Sigmoid colon (tissue), 4 donors: ENCODE measurements around the gene MRGPRD.

Experiments used
- CTCF ChIP-seq, 4 experiments: fragments of 450-650 bp in 3 of 4; fragments of 200-600 bp in 1 of 4; IDR thresholded peaks; one replicate each; pipeline ENCODE4 v1.5.1; 2016 to 2019; ENCODE audit warnings: antibody characterized with exemption in 4 of 4, mild to moderate bottlenecking in 3 of 4, moderate library complexity in 2 of 4
- EP300 ChIP-seq, 4 donors: sonication (generic); formaldehyde crosslinking; IDR thresholded peaks; one replicate each; pipeline ENCODE4 v1.6.1; 2017; ENCODE audit warnings: antibody characterized with exemption in 4 of 4
- POLR2A ChIP-seq, 2 donors: fragments of 450-650 bp; IDR thresholded peaks; one replicate each; pipeline ENCODE4 v1.6.1; 2016; ENCODE audit warnings: antibody characterized with exemption in 2 of 2, mild to moderate bottlenecking in 2 of 2, moderate library complexity in 2 of 2
- POLR2AphosphoS5 ChIP-seq, 4 donors: sonication (generic); formaldehyde crosslinking; IDR thresholded peaks; one replicate each; pipeline ENCODE4 v1.6.1; 2017; ENCODE audit warnings: antibody characterized with exemption in 4 of 4

- TF ChIP-seq POLR2AphosphoS5 (IDR thresholded peaks at IDR 0.05) (no peak), CTCF (IDR thresholded peaks at IDR 0.05) (no peak), POLR2A (IDR thresholded peaks at IDR 0.05) (no peak), EP300 (IDR thresholded peaks at IDR 0.05) (no peak)
Observed at GRCh38 chr11:68979931-68980775, 633 bp downstream of the MRGPRD start.
